Measurements from ENCODE around the gene TUBB4A. TPM values are rescaled to one million over a fixed set of nuclear protein-coding genes. Genes with fewer than 3 reads are reported as not detected.
A peak's percentile ranks its signal among the peaks of the same experiment; 100 is the strongest.

TUBB4A gene
- total RNA-seq, 2 donors from 2014 or later = 3.0 to 3.4 TPM

- peak; percentile 45 to 60 (median 54) for TF ChIP-seq POLR2A (IDR thresholded peaks at IDR 0.05)
- TF ChIP-seq, protein P1, sequence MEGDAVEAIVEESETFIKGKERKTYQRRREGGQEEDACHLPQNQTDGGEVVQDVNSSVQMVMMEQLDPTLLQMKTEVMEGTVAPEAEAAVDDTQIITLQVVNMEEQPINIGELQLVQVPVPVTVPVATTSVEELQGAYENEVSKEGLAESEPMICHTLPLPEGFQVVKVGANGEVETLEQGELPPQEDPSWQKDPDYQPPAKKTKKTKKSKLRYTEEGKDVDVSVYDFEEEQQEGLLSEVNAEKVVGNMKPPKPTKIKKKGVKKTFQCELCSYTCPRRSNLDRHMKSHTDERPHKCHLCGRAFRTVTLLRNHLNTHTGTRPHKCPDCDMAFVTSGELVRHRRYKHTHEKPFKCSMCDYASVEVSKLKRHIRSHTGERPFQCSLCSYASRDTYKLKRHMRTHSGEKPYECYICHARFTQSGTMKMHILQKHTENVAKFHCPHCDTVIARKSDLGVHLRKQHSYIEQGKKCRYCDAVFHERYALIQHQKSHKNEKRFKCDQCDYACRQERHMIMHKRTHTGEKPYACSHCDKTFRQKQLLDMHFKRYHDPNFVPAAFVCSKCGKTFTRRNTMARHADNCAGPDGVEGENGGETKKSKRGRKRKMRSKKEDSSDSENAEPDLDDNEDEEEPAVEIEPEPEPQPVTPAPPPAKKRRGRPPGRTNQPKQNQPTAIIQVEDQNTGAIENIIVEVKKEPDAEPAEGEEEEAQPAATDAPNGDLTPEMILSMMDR (IDR thresholded peaks at IDR 0.05) = no peak
- Histone ChIP-seq H3K4me3 (peak within 1 kb of the TSS in 1 of 2 donors; percentile 12), H3K4me1 (peaks cover 19% of the 10 kb centered on the region), H3K9me3 (no peaks in the 10 kb centered on the region), H3K36me3 (replicated peaks in 1 of 2; ENCODE audit: insufficient read depth in 1 of 2, low read depth in 2 of 2) (no peaks in the 10 kb centered on the region), H3K27ac (peak within 1 kb of the TSS in 1 of 4 donors; percentile 25), H3K27me3 (peaks cover 0 to 15% of the 10 kb centered on the region in 2 donors)
- ATAC-seq (peak; percentile 92), DNase-seq (peak; percentile 84 to 91 (median 89))
- 1% methylated on average over 28 to 44 of the region's 44 CpGs for WGBS, 2 donors
- intact Hi-C loops (cut with DNase I) = no loop called here
Measured at GRCh38 chr19:6530386-6531162, 28.5 kb upstream of the TUBB4A start, which contains the start of gene TNFSF9. Gene TNFSF9, plus strand, starts transcription at chr19:6531026. Its CDS starts 11 bp downstream, at chr19:6531037.

DNA sequence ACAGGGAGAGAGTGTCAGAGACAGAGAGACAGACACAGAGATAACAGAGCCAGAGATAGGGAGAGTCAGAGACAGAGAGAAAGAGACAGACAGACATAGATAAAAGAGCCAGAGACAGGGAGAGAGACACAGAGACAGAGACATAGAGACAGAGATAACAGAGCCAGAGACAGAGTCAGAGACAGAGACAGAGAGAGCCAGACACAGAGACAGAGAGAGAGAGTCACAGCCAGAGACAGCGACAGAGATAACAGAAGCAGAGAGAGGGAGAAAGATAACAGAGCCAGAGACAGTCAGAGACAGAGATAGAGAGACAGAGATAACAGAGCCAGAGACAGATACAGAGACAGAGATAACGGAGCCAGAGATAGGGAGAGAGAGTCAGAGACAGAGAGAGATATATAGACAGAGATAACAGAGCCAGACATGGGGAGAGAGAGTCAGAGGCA, 27.9 kb upstream of the TUBB4A start:
- no peaks in the 10 kb centered on the region for H3K9me3 ChIP-seq
- H3K27me3 ChIP-seq = peaks cover 0 to 15% of the 10 kb centered on the region in 2 donors
- peaks cover 19% of the 10 kb centered on the region for H3K4me1 ChIP-seq
- H3K36me3 ChIP-seq (replicated peaks in 1 of 2; ENCODE audit: insufficient read depth in 1 of 2, low read depth in 2 of 2) = no peaks in the 10 kb centered on the region
- no peak overlapping the region for H3K4me3 ChIP-seq
- ATAC-seq = no peak
- TF ChIP-seq, protein P1 (IDR thresholded peaks at IDR 0.05) = no peak
- no peak for TF ChIP-seq POLR2A (IDR thresholded peaks at IDR 0.05)
- 43 to 58% methylated on average over 2 of the region's 2 CpGs for WGBS, 2 donors
- H3K27ac ChIP-seq = no peak overlapping the region
- intact Hi-C loops (cut with DNase I) = loop anchor here (10.0 kb wide), 2 partner anchors 105 to 325 kb away; no protein-coding TSS in a partner anchor
- DNase-seq = no peak

DNA sequence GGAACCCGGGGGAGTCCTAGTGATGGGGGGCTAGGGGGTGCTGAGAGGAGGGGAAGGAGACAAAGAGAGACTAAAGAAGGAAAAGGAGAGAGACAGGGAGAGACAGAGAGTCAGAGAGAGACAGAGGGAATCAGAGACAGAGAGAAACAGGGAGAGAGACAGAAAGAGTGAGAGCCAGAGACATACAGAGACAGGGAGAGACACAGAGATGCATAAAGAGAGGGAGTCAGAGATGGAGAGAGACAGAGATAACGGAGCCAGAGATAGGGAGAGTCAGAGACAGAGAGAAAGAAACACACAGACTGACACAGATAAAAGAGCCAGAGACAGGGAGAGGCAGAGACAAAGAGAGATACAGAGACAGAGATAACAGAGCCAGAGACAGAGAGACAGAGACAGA, 27.2 kb upstream of the TUBB4A start:
- TF ChIP-seq POLR2A (IDR thresholded peaks at IDR 0.05) = no peak
- TF ChIP-seq, protein P1 (IDR thresholded peaks at IDR 0.05) = no peak

DNA sequence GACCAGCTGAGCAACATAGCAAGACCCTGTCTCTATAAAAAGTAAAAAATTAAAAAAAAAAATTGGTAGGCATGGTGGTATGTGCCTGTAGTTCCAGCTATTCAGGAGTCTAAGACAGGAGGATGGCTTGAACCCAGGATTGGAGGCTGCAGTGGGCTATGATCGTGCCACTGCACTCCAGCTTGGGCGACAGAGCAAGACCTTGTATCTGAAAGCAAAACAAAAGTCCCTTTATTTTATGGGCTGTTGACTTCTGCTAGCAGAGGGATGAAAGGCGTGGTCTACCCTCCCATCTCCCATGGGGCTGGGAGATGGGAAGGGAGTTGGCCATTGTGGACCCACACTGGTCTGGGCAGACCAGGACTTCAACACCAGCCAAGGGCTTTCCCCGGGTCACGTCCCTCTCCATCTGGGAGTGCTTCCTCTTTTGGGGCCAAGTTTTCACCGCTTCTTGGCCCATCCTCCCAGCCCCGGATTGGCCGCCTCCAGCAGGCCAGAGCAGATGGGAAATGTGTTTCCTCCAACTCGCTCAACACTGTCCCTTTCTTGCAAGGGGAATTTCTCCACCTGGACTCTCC, 26.5 kb upstream of the TUBB4A start:
- no peak overlapping the region for H3K4me3 ChIP-seq
- peaks cover 0 to 15% of the 10 kb centered on the region in 2 donors for H3K27me3 ChIP-seq
- ATAC-seq (no peak), DNase-seq (peak in 1 of 4 donors; percentile 48)
- no peaks in the 10 kb centered on the region for H3K9me3 ChIP-seq
- H3K4me1 ChIP-seq = peaks cover 14% of the 10 kb centered on the region
- intact Hi-C loops (cut with DNase I) = loop anchor here (10.0 kb wide), 2 partner anchors 106 to 326 kb away; no protein-coding TSS in a partner anchor
- no peak overlapping the region for H3K27ac ChIP-seq
- TF ChIP-seq, protein P1 (IDR thresholded peaks at IDR 0.05) = no peak
- no peak for TF ChIP-seq POLR2A (IDR thresholded peaks at IDR 0.05)
- H3K36me3 ChIP-seq (replicated peaks in 1 of 2; ENCODE audit: insufficient read depth in 1 of 2, low read depth in 2 of 2) = no peaks in the 10 kb centered on the region
- WGBS, 2 donors = 44 to 63% methylated on average over 9 of the region's 9 CpGs

More for the DNA sequence above, 27.2 kb upstream of the TUBB4A start:
- Histone ChIP-seq H3K27me3 (peaks cover 0 to 15% of the 10 kb centered on the region in 2 donors), H3K36me3 (replicated peaks in 1 of 2; ENCODE audit: insufficient read depth in 1 of 2, low read depth in 2 of 2) (no peaks in the 10 kb centered on the region), H3K4me3 (no peak overlapping the region), H3K4me1 (peaks cover 15% of the 10 kb centered on the region), H3K9me3 (no peaks in the 10 kb centered on the region), H3K27ac (no peak overlapping the region)
- 46 to 57% methylated on average over 2 of the region's 2 CpGs for WGBS, 2 donors
- DNase-seq (no peak), ATAC-seq (no peak)
- intact Hi-C loops (cut with DNase I) = loop anchor here (10.0 kb wide), 2 partner anchors 105 to 325 kb away; no protein-coding TSS in a partner anchor
